HG02970 (cell line): ENCODE results near the gene NBEAL2.

Experiments
- ATAC-seq: cut with Tn5 transposase; IDR thresholded peaks from one replicate; pipeline ENCODE4 v1.9.1; 2021; ENCODE audit warnings: mild to moderate bottlenecking, moderate library complexity, moderate number of reproducible peaks; ENCODE audit not compliant: unreplicated experiment, low FRiP score

The NBEAL2 gene

DNA sequence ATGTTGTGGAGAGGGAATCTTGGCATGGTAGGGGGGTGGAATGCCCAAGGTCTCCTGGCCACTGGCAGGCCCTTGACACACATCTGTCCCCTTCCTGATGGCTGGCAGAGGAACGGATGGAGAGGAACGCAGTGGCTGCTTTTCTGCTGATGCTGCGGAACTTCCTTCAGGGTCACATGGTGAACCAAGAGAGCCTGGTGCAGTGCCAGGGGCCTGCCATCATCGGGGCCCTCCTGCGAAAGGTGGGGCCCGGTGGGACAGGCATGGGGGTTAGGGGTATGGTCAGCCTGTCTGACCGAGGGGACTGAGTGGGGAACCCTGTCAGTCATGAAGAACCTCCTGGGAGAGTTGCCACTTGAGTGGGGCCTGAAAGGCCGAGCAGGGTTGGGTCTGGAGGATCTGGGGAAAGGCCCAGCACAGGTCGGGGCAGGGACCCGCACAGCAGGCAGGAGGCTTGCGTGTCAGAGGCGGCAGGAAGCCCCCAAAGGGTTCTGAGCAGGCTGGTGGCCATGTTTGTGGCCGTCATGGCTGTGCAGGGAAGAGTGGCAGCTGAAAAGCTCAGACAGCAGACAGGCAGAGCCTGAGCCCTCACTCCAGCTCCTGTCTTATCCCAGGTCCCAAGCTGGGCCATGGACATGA is 18.1 kb downstream of the NBEAL2 start:
- ATAC-seq: no peak

DNA sequence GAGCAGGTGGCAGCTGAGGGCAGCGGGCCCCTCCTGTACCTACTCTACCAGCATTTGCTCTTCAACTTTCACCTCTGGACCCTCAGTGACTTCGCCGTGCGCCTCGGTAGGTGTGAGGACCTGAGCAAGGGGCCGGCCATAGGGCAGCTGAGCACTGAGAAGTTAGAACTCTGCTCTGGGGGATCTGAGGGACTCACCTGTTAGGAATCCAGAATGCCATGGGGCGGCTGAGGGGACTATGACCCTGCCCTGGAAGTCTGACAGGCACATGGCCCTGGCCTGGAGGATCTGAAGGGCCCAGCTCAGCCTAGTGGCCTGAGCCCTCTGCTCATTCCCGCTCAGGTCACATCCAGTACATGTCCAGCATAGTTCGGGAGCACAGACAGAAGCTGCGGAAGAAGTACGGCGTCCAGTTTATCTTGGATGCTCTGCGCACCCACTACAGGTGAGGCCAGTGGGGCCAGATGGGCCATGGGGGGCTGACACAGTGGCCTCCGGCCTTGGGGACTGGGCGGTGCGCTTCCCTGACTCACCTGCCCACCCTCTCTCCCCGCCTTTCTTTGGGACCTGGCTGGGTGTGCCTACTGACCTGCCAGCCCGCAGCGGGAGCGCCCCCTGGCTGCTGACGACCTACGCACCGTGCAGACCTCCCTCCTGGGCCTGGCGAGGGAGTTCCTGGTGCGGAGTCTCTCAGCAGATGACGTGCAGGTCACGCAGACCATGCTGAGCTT is 18.8 kb downstream of the NBEAL2 start:
- ATAC-seq: no peak

DNA sequence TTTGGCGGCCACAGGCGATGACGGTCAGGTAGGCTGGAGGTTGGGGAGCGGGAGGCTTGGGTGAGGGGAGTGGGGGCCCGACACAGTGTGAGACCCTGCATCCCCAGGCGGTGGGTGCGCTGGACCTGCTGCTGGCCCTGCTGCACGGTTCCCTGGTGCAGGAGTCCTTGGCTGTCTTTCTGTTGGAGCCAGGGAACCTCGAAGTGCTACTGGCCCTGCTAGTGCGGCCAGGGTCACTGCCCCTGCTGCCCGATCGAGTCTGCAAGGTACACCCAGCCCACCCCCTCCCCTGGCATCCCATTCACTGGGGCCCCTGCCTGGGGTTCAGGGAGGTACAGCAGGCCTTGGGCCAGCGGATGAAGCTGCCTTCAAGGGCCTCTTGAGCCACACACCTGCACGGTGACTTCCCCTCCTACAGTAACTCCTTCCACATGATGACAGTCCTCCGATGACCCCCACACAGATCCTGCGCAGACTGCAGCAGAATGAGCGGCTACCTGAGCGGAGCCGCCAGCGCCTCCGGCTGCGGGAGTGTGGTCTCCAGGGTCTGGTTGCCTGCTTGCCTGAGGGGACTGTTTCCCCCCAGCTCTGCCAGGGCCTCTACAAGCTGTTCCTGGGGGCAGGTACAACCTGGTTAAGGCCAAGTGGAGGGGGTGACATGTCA is 19.5 kb downstream of the NBEAL2 start:
- ATAC-seq: no peak

DNA sequence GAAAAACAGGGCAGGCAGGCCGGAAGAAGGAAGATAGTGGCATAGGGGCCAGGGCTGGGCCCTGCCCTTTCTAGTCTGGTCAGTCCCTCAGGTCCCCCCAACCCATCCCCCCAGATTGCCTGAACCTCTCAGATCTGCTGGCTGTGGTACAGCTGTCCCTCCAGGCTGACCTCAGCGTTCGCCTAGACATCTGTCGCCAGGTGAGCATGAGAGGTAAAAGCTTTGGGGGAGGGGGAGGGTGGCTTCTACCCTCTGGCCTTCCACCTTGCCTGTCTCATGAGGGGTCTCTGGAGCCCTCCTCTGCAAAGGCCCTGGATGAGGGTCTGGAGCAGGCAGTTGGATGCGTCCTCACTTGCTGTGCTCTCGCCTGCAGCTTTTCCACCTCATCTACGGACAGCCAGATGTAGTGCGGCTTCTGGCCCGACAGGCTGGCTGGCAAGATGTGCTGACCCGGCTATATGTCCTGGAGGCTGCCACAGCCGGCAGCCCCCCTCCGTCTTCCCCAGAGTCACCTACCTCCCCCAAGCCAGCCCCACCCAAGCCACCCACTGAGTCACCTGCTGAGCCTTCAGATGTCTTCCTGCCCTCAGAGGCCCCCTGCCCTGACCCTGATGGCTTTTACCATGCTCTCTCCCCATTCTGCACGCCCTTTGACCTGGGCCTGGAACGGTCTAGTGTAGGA is 20.2 kb downstream of the NBEAL2 start:
- ATAC-seq: no peak

DNA sequence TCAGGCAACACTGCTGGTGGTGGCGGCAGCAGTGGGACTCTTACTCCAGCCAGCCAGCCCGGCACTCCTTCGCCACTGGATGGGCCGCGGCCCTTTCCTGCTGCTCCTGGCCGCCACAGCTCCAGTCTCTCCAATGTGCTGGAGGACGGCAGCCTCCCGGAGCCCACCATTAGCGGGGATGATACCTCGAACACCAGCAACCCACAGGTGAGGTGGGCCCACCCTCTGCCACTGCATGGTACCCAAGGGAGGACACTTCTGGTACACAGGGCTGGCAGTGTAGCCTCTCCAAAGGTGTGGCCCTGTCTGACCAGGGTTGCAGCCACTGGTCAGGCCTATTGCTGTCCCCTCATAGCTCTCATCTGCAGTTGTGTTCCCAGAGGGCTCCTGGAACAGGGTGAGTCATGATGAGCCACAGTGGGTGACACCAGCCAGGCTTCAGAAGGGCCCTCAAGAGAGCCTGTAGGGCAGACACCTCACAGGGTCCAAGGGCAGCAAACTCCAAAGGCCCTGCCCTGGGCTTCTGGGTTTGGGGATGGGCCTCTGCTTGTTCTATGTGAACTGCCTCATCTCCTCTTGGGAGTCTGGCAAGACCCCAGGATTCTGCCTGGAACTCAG is 20.8 kb downstream of the NBEAL2 start:
- no peak for ATAC-seq

DNA sequence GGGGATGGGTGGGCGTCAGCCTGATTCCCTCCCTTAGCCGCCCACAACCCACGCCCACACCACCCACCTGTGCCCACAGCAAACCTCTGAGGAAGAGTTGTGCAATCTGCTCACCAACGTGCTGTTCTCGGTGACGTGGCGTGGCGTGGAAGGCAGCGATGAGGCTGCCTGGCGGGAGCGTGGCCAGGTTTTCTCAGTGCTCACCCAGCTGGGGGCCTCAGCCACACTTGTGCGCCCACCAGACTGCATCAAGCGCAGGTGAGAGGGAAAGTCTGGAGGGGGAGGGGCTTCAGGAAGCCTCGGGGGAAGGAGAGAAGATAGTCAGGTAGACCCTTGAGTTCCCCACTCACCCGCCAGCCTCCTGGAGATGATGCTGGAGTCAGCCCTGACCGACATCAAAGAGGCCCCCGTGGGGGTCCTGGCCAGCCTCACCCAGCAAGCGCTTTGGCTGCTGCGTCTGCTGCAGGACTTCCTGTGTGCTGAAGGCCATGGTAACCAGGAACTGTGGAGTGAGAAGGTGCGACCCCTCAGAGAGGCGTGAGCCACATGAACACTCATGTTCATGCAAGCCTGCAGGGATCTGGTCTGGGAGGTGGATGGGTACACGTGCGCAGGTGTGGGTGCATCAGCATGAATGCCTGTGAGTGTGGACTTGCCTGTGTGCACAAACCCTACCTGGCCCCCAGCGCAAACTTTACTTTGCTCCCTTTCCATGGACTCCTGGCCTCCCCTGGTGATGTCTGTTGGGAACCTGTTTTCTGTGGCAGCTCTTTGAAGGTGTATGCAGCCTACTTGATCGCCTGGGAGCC is 21.7 kb downstream of the NBEAL2 start:
- no peak for ATAC-seq

DNA sequence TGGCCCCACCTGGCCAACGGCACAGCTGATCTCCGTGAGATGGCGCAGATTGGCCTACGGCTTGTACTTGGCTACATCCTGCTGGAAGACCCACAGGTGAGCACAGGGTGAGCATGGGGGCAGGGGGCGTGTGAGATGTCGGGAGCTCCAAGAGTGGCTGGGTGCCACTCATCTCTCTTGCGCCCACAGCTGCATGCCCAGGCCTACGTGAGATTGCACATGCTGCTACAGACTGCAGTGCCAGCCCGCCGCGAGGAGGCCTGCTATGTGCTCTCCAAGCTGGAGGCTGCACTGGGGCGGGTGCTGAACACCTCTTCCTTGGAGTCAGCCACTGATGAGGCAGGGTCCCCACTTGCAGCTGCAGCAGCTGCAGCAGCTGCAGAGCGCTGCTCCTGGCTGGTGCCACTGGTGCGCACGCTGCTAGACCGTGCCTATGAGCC is 22.3 kb downstream of the NBEAL2 start:
- no peak for ATAC-seq

DNA sequence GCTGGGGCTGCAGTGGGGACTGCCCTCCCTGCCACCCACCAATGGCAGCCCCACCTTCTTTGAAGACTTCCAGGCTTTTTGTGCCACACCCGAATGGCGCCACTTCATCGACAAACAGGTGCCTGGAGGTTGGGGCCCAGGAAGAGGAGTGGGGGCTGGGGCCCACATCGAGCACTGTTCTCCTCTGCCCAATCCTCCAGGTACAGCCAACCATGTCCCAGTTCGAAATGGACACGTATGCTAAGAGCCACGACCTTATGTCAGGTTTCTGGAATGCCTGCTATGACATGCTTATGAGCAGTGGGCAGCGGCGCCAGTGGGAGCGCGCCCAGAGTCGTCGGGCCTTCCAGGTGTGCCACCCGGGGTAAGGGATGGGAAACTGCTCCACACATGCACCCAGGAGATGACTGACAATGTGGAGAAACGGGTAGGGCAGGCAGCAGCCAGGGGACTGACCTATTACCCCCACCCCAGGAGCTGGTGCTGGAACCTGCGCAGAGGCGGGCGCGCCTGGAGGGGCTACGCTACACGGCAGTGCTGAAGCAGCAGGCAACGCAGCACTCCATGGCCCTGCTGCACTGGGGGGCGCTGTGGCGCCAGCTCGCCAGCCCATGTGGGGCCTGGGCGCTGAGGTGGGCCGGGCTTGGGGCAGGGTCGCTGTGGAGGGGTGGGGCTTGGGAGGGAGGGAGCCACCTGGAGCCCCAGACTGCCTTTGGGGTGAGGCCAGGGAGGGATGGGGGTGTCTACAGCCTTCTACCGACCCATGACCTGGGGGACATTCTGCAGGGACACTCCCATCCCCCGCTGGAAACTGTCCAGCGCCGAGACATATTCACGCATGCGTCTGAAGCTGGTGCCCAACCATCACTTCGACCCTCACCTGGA is 22.9 kb downstream of the NBEAL2 start:
- no peak for ATAC-seq

DNA sequence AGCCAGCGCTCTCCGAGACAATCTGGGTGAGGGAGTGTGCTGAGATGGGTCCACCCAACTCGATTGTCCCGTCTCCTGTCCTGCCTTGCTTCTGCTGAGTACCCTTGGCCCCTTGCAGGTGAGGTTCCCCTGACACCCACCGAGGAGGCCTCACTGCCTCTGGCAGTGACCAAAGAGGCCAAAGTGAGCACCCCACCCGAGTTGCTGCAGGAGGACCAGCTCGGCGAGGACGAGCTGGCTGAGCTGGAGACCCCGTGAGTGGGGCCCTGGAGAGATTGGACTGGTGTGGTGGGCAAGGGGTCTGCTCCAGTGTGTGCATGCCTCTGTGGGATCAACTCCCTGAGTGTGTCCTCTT is 23.6 kb downstream of the NBEAL2 start:
- ATAC-seq: no peak

DNA sequence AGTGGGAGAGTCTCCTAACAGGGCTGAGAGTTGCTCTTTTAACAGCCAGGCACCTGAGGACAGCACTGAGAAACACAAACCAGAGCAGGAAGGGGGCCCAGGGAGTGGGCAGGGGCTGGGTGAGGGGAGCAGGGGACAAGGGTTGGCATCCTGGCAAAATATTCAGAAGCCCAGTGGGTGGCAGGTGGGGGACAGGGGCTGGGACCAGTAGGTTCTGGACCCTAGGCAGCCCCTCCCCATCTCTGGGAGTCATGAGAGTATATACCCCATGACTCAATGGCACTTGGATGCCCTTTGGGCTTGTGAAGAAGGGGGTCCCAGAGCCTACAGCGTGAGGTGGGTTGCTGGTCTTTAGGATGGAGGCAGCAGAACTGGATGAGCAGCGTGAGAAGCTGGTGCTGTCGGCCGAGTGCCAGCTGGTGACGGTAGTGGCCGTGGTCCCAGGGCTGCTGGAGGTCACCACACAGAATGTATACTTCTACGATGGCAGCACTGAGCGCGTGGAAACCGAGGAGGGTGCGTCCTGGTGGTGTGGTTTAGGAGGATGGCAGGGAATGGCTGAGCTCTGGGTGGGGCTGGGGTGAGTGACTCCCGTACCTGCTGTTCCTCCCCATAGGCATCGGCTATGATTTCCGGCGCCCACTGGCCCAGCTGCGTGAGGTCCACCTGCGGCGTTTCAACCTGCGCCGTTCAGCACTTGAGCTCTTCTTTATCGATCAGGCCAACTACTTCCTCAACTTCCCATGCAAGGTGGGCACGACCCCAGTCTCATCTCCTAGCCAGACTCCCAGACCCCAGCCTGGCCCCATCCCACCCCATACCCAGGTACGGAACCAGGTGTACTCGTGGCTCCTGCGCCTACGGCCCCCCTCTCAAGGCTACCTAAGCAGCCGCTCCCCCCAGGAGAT is 24.2 kb downstream of the NBEAL2 start:
- no peak for ATAC-seq

DNA sequence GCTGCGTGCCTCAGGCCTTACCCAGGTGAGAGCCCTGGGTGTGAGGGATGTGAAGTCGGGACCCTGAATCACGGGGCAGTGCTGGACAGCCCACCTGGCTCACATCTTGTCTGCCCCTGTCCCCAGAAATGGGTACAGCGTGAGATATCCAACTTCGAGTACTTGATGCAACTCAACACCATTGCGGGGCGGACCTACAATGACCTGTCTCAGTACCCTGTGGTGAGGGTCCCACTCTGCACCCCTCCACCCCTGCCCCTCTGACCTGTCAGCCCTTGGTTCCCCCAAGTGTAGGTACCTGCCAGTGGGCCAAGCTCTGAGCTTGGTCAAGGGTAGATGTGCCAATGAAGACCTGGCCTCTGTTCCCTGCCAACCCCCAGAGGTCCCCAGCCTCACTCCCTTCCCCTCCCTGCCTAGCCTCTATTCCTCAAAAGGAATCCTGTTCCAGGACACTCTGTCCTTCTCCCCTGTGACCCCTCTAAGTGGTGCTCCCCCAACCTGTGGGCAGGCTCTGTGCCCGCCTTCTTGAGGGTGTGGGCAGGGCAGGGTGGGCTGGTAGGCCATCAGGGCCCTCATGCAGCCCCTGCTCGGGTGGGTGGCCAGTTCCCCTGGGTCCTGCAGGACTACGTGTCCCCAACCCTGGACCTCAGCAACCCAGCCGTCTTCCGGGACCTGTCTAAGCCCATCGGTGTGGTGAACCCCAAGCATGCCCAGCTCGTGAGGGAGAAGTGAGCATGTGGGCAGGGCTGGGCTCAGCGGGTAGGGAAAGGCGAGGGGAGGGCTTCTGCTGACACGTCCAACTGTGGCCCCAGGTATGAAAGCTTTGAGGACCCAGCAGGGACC is 25.1 kb downstream of the NBEAL2 start:
- no peak for ATAC-seq

DNA sequence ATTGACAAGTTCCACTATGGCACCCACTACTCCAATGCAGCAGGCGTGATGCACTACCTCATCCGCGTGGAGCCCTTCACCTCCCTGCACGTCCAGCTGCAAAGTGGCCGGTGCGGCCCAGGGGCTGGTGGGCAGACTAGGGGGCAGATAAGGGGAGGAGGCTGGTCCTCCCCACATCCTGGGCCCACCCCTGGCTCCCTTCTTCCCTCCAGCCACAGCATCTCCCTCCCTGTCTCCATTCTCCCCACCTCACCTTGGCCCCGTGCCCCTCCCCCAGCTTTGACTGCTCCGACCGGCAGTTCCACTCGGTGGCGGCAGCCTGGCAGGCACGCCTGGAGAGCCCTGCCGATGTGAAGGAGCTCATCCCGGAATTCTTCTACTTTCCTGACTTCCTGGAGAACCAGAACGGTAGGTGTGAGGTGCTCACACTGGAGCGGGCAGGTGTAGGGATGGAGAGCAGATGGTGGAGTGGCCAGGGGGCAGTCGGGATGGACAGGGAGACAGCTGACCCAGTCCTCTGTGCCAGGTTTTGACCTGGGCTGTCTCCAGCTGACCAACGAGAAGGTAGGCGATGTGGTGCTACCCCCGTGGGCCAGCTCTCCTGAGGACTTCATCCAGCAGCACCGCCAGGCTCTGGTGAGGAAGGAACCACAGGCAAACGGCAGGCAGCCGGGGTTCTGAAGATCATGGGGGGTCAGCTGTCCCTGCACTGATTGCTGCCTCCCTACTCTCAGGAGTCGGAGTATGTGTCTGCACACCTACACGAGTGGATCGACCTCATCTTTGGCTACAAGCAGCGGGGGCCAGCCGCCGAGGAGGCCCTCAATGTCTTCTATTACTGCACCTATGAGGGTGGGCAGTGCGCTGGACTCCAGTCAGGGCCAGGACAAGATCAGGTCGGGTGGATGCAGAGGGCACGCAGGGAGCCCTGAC is 26.0 kb downstream of the NBEAL2 start:
- no peak for ATAC-seq

DNA sequence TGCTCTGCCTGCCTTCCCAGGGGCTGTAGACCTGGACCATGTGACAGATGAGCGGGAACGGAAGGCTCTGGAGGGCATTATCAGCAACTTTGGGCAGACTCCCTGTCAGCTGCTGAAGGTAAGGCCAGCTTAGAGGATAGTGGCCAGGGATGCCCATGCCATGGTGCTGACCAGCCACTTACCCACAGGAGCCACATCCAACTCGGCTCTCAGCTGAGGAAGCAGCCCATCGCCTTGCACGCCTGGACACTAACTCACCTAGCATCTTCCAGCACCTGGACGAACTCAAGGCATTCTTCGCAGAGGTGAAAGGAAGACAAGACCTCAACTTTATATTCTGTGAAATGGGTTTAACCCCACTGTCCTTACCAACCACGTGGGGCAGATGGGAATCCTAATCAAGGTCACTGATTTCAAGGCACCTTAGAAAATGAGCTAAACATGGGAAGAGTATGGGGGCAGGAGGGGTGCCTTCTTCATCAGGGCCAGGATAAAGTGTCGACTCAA is 26.7 kb downstream of the NBEAL2 start:
- no peak for ATAC-seq

DNA sequence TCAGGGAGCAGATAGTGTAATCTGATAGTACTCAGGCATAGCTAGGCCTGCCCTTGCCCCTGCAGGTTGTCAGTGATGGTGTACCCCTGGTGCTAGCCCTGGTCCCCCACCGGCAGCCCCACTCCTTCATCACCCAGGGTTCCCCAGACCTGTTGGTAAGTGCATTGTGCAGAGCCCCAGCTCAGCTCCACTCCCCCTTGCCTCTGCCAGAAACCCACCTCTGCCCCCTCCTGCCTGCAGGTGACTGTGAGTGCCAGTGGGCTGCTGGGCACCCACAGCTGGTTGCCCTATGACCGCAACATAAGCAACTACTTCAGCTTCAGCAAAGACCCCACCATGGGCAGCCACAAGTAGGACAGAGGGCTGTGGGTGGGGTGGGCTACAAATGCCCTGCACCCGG is 27.5 kb downstream of the NBEAL2 start:
- ATAC-seq: no peak

DNA sequence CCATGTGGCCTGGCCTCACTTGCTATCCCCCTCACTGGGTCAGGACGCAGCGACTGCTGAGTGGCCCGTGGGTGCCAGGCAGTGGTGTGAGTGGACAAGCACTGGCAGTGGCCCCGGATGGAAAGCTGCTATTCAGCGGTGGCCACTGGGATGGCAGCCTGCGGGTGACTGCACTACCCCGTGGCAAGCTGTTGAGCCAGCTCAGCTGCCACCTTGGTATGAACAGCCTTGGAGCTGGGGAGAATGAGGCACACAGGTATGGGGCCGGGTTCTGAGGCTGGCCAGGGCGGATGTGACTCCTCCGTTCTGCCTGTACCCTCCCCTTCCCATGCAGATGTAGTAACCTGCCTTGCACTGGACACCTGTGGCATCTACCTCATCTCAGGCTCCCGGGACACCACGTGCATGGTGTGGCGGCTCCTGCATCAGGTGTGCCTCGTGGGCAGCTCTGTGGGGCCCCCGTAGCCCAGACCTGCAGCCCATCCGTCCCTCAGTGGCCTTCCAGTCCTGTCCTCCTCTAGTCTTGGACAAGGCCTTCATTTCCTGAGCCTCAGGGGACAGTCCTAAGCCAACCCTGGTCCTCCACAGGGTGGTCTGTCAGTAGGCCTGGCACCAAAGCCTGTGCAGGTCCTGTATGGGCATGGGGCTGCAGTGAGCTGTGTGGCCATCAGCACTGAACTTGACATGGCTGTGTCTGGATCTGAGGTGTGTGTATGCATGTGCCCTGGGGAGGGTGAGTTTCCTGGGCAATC is 28.2 kb downstream of the NBEAL2 start:
- no peak for ATAC-seq
